GM12878 (cell line): ENCODE results near the gene PRSS36. TPM values are rescaled to one million over a fixed set of nuclear protein-coding genes. Genes with fewer than 3 reads are reported as not detected.

Experiments used
- HCFC1 ChIP-seq: fragments of 150-350 bp; IDR thresholded peaks from 2 replicates; pipeline ENCODE4 v1.6.1; 2014; ENCODE audit warnings: low read length
- IKZF1 ChIP-seq: fragments of 450-650 bp; conservative IDR thresholded peaks from 2 replicates; pipeline ENCODE4 v1.6.1; 2017; ENCODE audit warnings: antibody characterized with exemption, mild to moderate bottlenecking
- IRF3 ChIP-seq: fragments of 450-650 bp; IDR thresholded peaks from 2 replicates; pipeline ENCODE4 v1.6.1; 2014; ENCODE audit warnings: mild to moderate bottlenecking
- KAT2A ChIP-seq: conservative IDR thresholded peaks from 2 replicates; pipeline ENCODE4 v1.6.1; 2011; ENCODE audit warnings: low read depth, low read length; ENCODE audit not compliant: control insufficient read depth
- MEF2A ChIP-seq: IDR thresholded peaks from 2 replicates; pipeline ENCODE4 v1.6.1; 2011; ENCODE audit warnings: low read depth, mild to moderate bottlenecking, low read length, moderate library complexity; ENCODE audit not compliant: insufficient read depth
- MEF2B ChIP-seq: fragments of 450-650 bp; IDR thresholded peaks from 2 replicates; pipeline ENCODE4 v1.6.1; 2018; ENCODE audit warnings: mild to moderate bottlenecking, moderate library complexity; ENCODE audit not compliant: partially characterized antibody, poor library complexity, severe bottlenecking
- NFXL1 ChIP-seq: fragments of 450-650 bp; IDR thresholded peaks from 2 replicates; pipeline ENCODE4 v1.6.1; 2017; ENCODE audit warnings: antibody characterized with exemption, mild to moderate bottlenecking, borderline replicate concordance
- NFYA ChIP-seq: IDR thresholded peaks from 2 replicates; pipeline ENCODE4 v1.6.1; 2011; ENCODE audit warnings: low read depth, mild to moderate bottlenecking, low read length, improper control_type of control experiment, borderline replicate concordance
- PBX3 ChIP-seq: IDR thresholded peaks from 2 replicates; pipeline ENCODE4 v1.6.1; 2011; ENCODE audit warnings: mild to moderate bottlenecking, low read depth, low read length, moderate library complexity; ENCODE audit not compliant: insufficient replicate concordance
- PRDM15 ChIP-seq: fragments of 450-650 bp; formaldehyde crosslinking; IDR thresholded peaks from 2 replicates; pipeline ENCODE4 v1.4.0; 2020; ENCODE audit warnings: mild to moderate bottlenecking, moderate library complexity
- RELA ChIP-seq: fragments of 450-650 bp; IDR thresholded peaks from 2 replicates; pipeline ENCODE4 v1.8.0; 2014; ENCODE audit warnings: borderline replicate concordance; ENCODE audit not compliant: partially characterized antibody
- SMAD5 ChIP-seq: IDR thresholded peaks from 2 replicates; pipeline ENCODE4 v1.6.1; 2016; ENCODE audit warnings: antibody characterized with exemption, low read depth
- TCF7 ChIP-seq: IDR thresholded peaks from 2 replicates; pipeline ENCODE4 v1.6.1; 2014; ENCODE audit warnings: antibody characterized with exemption, borderline replicate concordance
- ZBTB40 ChIP-seq: fragments of 450-650 bp; IDR thresholded peaks from 2 replicates; pipeline ENCODE4 v1.6.1; 2016; ENCODE audit warnings: mild to moderate bottlenecking, moderate library complexity, borderline replicate concordance
- ZNF207 ChIP-seq: fragments of 450-650 bp; IDR thresholded peaks from 2 replicates; pipeline ENCODE4 v1.6.1; 2014; ENCODE audit warnings: antibody characterized with exemption, mild to moderate bottlenecking, borderline replicate concordance
- ZNF274 ChIP-seq: IDR thresholded peaks from one replicate; pipeline ENCODE4 v1.8.0; 2011; ENCODE audit not compliant: insufficient read length, insufficient read depth
- ZSCAN29 ChIP-seq: fragments of 450-650 bp; IDR thresholded peaks from 2 replicates; pipeline ENCODE4 v1.6.1; 2017; ENCODE audit warnings: mild to moderate bottlenecking, moderate library complexity
- polyA plus RNA-seq, 11 experiments: library from polyadenylated mRNA; depleted of rRNA in 4 of 11; unstranded in 6 of 11; stranded (reverse) in 5 of 11; fragments of >200 nt; fragmentation: Nextera tagmentation in 4 of 11; fragmentation: Illumina TruSeq in 1 of 11; extraction: Ambion mirVana in 4 of 11; extraction: Trizol in 1 of 11; gene quantifications; 1 replicate in 1 of 11; 2 replicates in 10 of 11; pipeline versions ENCODE4 v1.2.1 to v1.2.3, GENCODE V29; 2011 to 2016; ENCODE audit warnings: inconsistent platforms in 2 of 11, missing spikeins in 2 of 11, low read depth in 1 of 11
- total RNA-seq, 4 experiments: library from RNA; depleted of rRNA in 3 of 4; stranded (reverse); fragments of >200 nt in 3 of 4; fragmentation: Illumina TruSeq in 1 of 4; extraction: Trizol in 1 of 4; gene quantifications; 2 replicates each; pipeline versions ENCODE4 v1.2.1 to v1.2.3, GENCODE V29; 2013 to 2021

Gene PRSS36
- total and polyA plus RNA-seq, 10 of the 15 experiments (the other 5 are each of a cell fraction or from before 2014, with no cell fraction given), result 0.11 to 1.1 (median 0.17) TPM; not detected in 3

- peak; percentile 63; the same call in 1 of the 2 replicates for TF ChIP-seq PRDM15 (CRISPR knock-in tag)
- TF ChIP-seq KAT2A, result no peak
- TF ChIP-seq NFXL1, result no peak
- TF ChIP-seq ZNF207, result peak; percentile 97
- no peak for TF ChIP-seq NFYA
- no peak; the same call in 1 of the 2 replicates for TF ChIP-seq TCF7
- no peak for TF ChIP-seq ZNF274
- TF ChIP-seq MEF2A, result 0 out of 2 replicates have a peak, but pooled peaks have one; percentile 51
- peak; percentile 93 for TF ChIP-seq RELA
- TF ChIP-seq ZBTB40, result peak; percentile 31; the same call in 1 of the 2 replicates
- peak; percentile 72; the same call in 1 of the 2 replicates for TF ChIP-seq ZSCAN29
- TF ChIP-seq MEF2B, result no peak
- TF ChIP-seq HCFC1, result peak; percentile 63
- peak; percentile 45 for TF ChIP-seq IKZF1
- TF ChIP-seq PBX3, result peak; percentile 40
- TF ChIP-seq IRF3, result peak; percentile 65
- TF ChIP-seq SMAD5, result peak; percentile 100
These were observed 30.0 kb upstream of the PRSS36 start, which contains the start of gene FUS (continued) for GRCh38 chr16:31179747-31180459.
